Karpas-422 (cell line): ENCODE measurements around the gene MBTD1. TPM values are rescaled to one million over a fixed set of nuclear protein-coding genes. Genes with fewer than 3 reads are reported as not detected.

Experiments
- DNase-seq: peaks from one replicate; pipeline ENCODE4 v3.0.0-alpha.2; 2015
- H2AFZ ChIP-seq: fragments of 200-600 bp; sonication (generic); 2 replicates; pipeline ENCODE4 v1.6.1; 2014; ENCODE audit warnings: antibody characterized with exemption, low read length, mixed read lengths
- H3K27ac ChIP-seq: fragments of 200-600 bp; sonication (generic); 2 replicates; pipeline ENCODE4 v1.5.1; 2014; ENCODE audit warnings: mild to moderate bottlenecking, low read length, moderate library complexity
- H3K27me3 ChIP-seq: fragments of 200-600 bp; sonication (generic); 2 replicates; pipeline ENCODE4 v1.6.1; 2014; ENCODE audit warnings: low read length, mixed read lengths
- H3K36me3 ChIP-seq: fragments of 200-600 bp; sonication (generic); 2 replicates; pipeline ENCODE4 v1.6.1; 2014; ENCODE audit warnings: low read length, mixed read lengths; ENCODE audit not compliant: insufficient read depth
- H3K4me1 ChIP-seq: fragments of 200-600 bp; sonication (generic); 2 replicates; pipeline ENCODE4 v1.6.1; 2014; ENCODE audit warnings: mild to moderate bottlenecking, low read length, mixed read lengths
- H3K4me2 ChIP-seq: fragments of 200-600 bp; sonication (generic); 2 replicates; pipeline ENCODE4 v1.6.1; 2014; ENCODE audit warnings: low read length, low read depth, mild to moderate bottlenecking; ENCODE audit not compliant: poor library complexity, severe bottlenecking
- H3K4me3 ChIP-seq: fragments of 200-600 bp; sonication (generic); 2 replicates; pipeline ENCODE4 v1.5.1; 2014; ENCODE audit warnings: mild to moderate bottlenecking, antibody characterized with exemption, low read length, mixed read lengths
- H3K79me2 ChIP-seq: fragments of 200-600 bp; sonication (generic); 2 replicates; pipeline ENCODE4 v1.6.1; 2014; ENCODE audit warnings: mild to moderate bottlenecking, low read length, mixed read lengths
- H3K9ac ChIP-seq: fragments of 200-600 bp; sonication (generic); 2 replicates; pipeline ENCODE4 v1.6.0; 2014; ENCODE audit warnings: low read length
- H3K9me2 ChIP-seq: fragments of 200-600 bp; sonication (generic), shearing (Covaris generic); replicated peaks from 2 replicates; pipeline ENCODE4 v1.6.0; 2014; ENCODE audit warnings: mild to moderate bottlenecking, low read length, moderate library complexity; ENCODE audit not compliant: insufficient read depth
- H3K9me3 ChIP-seq: fragments of 300-700, 200-600 bp; sonication (generic); 2 replicates; pipeline ENCODE4 v1.6.1; 2014; ENCODE audit warnings: low read length, mixed read lengths
- H4K20me1 ChIP-seq: fragments of 200-600 bp; sonication (generic); 2 replicates; pipeline ENCODE4 v1.6.1; 2014; ENCODE audit warnings: mild to moderate bottlenecking, antibody characterized with exemption, low read length, low read depth; ENCODE audit not compliant: insufficient read depth
- total RNA-seq: library from RNA; depleted of rRNA; stranded (reverse); fragments of >200 nt; shearing (Covaris generic); gene quantifications from 2 replicates; pipeline ENCODE4 v1.2.3, GENCODE V29; 2014; ENCODE audit warnings: low replicate concordance

MBTD1 gene
- total RNA-seq, 1 experiment from 2014 or later = 41.3 TPM

GRCh38 chr17:51258756-51259563, 889 bp downstream of the MBTD1 start:
- H3K79me2 ChIP-seq = peaks cover 98% of the 10 kb centered on the region
- H3K9me2 ChIP-seq = no peaks in the 10 kb centered on the region
- peaks cover 61% of the 10 kb centered on the region for H3K36me3 ChIP-seq
- H3K4me3 ChIP-seq = peak overlapping the region; percentile 81
- H2AFZ ChIP-seq = no peak overlapping the region
- peak overlapping the region; percentile 72 for H3K4me2 ChIP-seq
- peak overlapping the region; percentile 91 for H3K9ac ChIP-seq
- H3K27ac ChIP-seq = peak overlapping the region; percentile 85
- no peaks in the 10 kb centered on the region for H3K27me3 ChIP-seq
- H4K20me1 ChIP-seq = peaks cover 19% of the 10 kb centered on the region; the same call in 1 of the 2 replicates
- peak; percentile 63 for DNase-seq
- peaks cover 41% of the 10 kb centered on the region for H3K4me1 ChIP-seq
- no peaks in the 10 kb centered on the region for H3K9me3 ChIP-seq

GRCh38 chr17:51257150-51258081, 2.4 kb downstream of the MBTD1 start:
- Histone ChIP-seq H4K20me1 (peaks cover 19% of the 10 kb centered on the region; the same call in 1 of the 2 replicates), H3K4me2 (peak overlapping the region; percentile 72), H3K27me3 (no peaks in the 10 kb centered on the region), H3K4me3 (peak overlapping the region; percentile 81; the same call in 1 of the 2 replicates), H3K36me3 (peaks cover 59% of the 10 kb centered on the region), H3K27ac (no peak overlapping the region), H2AFZ (no peak overlapping the region), H3K9ac (no peak overlapping the region; the same call in 1 of the 2 replicates), H3K9me3 (no peaks in the 10 kb centered on the region), H3K9me2 (no peaks in the 10 kb centered on the region), H3K79me2 (peaks cover 98% of the 10 kb centered on the region), H3K4me1 (peaks cover 34% of the 10 kb centered on the region)
- no peak for DNase-seq

GRCh38 chr17:51256101-51256500, 3.7 kb downstream of the MBTD1 start:
- H3K4me1 ChIP-seq = peaks cover 25% of the 10 kb centered on the region
- no peak overlapping the region for H3K4me2 ChIP-seq
- DNase-seq = no peak
- H3K9me3 ChIP-seq = no peaks in the 10 kb centered on the region
- no peaks in the 10 kb centered on the region for H3K9me2 ChIP-seq
- peaks cover 72% of the 10 kb centered on the region for H3K36me3 ChIP-seq
- no peak overlapping the region for H3K4me3 ChIP-seq
- no peak overlapping the region for H3K9ac ChIP-seq
- peaks cover 10% of the 10 kb centered on the region; the same call in 1 of the 2 replicates for H4K20me1 ChIP-seq
- no peaks in the 10 kb centered on the region for H3K27me3 ChIP-seq
- peaks cover 98% of the 10 kb centered on the region for H3K79me2 ChIP-seq
- H2AFZ ChIP-seq = no peak overlapping the region
- H3K27ac ChIP-seq = no peak overlapping the region

- Histone ChIP-seq H3K4me2 (no peak overlapping the region), H3K4me1 (peaks cover 25% of the 10 kb centered on the region), H3K9ac (no peak overlapping the region), H3K9me2 (no peaks in the 10 kb centered on the region), H2AFZ (no peak overlapping the region), H3K79me2 (peaks cover 98% of the 10 kb centered on the region), H4K20me1 (peaks cover 10% of the 10 kb centered on the region; the same call in 1 of the 2 replicates), H3K27me3 (no peaks in the 10 kb centered on the region), H3K27ac (no peak overlapping the region), H3K4me3 (no peak overlapping the region), H3K36me3 (peaks cover 74% of the 10 kb centered on the region), H3K9me3 (no peaks in the 10 kb centered on the region)
- no peak for DNase-seq
These were observed 4.2 kb downstream of the MBTD1 start for GRCh38 chr17:51255673-51256072.

GRCh38 chr17:51251010-51251409, 8.8 kb downstream of the MBTD1 start:
- Histone ChIP-seq H3K4me3 (no peak overlapping the region), H3K27ac (no peak overlapping the region), H3K36me3 (peaks cover 60% of the 10 kb centered on the region), H3K79me2 (peaks cover 86% of the 10 kb centered on the region), H3K9me3 (no peaks in the 10 kb centered on the region), H3K9me2 (no peaks in the 10 kb centered on the region), H4K20me1 (no peaks in the 10 kb centered on the region), H3K4me2 (no peak overlapping the region), H3K4me1 (no peaks in the 10 kb centered on the region), H3K27me3 (no peaks in the 10 kb centered on the region), H2AFZ (no peak overlapping the region), H3K9ac (no peak overlapping the region)
- DNase-seq = no peak

GRCh38 chr17:51250314-51250840, 9.5 kb downstream of the MBTD1 start:
- Histone ChIP-seq H3K4me2 (no peak overlapping the region), H3K9me3 (no peaks in the 10 kb centered on the region), H3K4me1 (no peaks in the 10 kb centered on the region), H3K4me3 (no peak overlapping the region), H4K20me1 (no peaks in the 10 kb centered on the region), H3K27me3 (no peaks in the 10 kb centered on the region), H3K79me2 (peaks cover 86% of the 10 kb centered on the region), H3K9ac (no peak overlapping the region), H3K36me3 (peaks cover 53% of the 10 kb centered on the region), H2AFZ (no peak overlapping the region), H3K27ac (no peak overlapping the region), H3K9me2 (no peaks in the 10 kb centered on the region)
- no peak for DNase-seq

- no peak overlapping the region for H3K4me2 ChIP-seq
- no peak for DNase-seq
- H3K9ac ChIP-seq = no peak overlapping the region
- no peaks in the 10 kb centered on the region for H3K27me3 ChIP-seq
- no peak overlapping the region for H3K4me3 ChIP-seq
- H3K9me3 ChIP-seq = no peaks in the 10 kb centered on the region
- no peak overlapping the region for H2AFZ ChIP-seq
- peaks cover 16% of the 10 kb centered on the region; the same call in 1 of the 2 replicates for H3K36me3 ChIP-seq
- no peaks in the 10 kb centered on the region for H3K4me1 ChIP-seq
- H3K27ac ChIP-seq = no peak overlapping the region
- no peaks in the 10 kb centered on the region for H3K9me2 ChIP-seq
- H4K20me1 ChIP-seq = no peaks in the 10 kb centered on the region
- H3K79me2 ChIP-seq = peaks cover 82% of the 10 kb centered on the region
These were observed 14.3 kb downstream of the MBTD1 start for GRCh38 chr17:51245535-51245934.

GRCh38 chr17:51244041-51244440, 15.8 kb downstream of the MBTD1 start:
- Histone ChIP-seq H3K27me3 (no peaks in the 10 kb centered on the region), H3K9me2 (no peaks in the 10 kb centered on the region), H3K27ac (no peak overlapping the region), H3K36me3 (peaks cover 12% of the 10 kb centered on the region; the same call in 1 of the 2 replicates), H3K4me3 (no peak overlapping the region), H3K4me1 (peaks cover 7% of the 10 kb centered on the region), H4K20me1 (no peaks in the 10 kb centered on the region), H3K79me2 (peaks cover 82% of the 10 kb centered on the region), H3K9ac (no peak overlapping the region), H3K9me3 (no peaks in the 10 kb centered on the region), H3K4me2 (no peak overlapping the region), H2AFZ (no peak overlapping the region)
- DNase-seq = no peak
